Retinal pigment epithelial cell (primary cell): Measurements from ENCODE around the gene FTCD.
"Not testable (repeated sequence)": the region's sequence is repeated elsewhere in the genome, so short reads cannot be mapped to it uniquely, and the experiment has no call there.

ENCODE experiments used
- DNase-seq: peaks from one replicate; pipeline ENCODE4 v3.0.0-alpha.2; 2010; ENCODE audit warnings: low read depth
- H3K4me3 ChIP-seq: 2 replicates; pipeline ENCODE4 v1.5.1; 2011; ENCODE audit warnings: mild to moderate bottlenecking, low read length, control low read depth, moderate library complexity
- CTCF ChIP-seq: conservative IDR thresholded peaks from 2 replicates; pipeline ENCODE4 v1.5.1; 2011; ENCODE audit warnings: low read depth, low read length, control low read depth, inconsistent platforms

The FTCD gene

GRCh38 chr21:46150073-46150472, 5.3 kb downstream of the FTCD start:
- no peak overlapping the region for H3K4me3 ChIP-seq
- no peak for DNase-seq
- no peak for TF ChIP-seq CTCF

- TF ChIP-seq CTCF: no peak
- no peak for DNase-seq
- no peak overlapping the region for H3K4me3 ChIP-seq
Observed at GRCh38 chr21:46149205-46149901, 6.0 kb downstream of the FTCD start.

GRCh38 chr21:46148106-46148505, 7.3 kb downstream of the FTCD start:
- DNase-seq: no peak
- no peak overlapping the region for H3K4me3 ChIP-seq
- TF ChIP-seq CTCF: no peak

GRCh38 chr21:46147429-46147828, 8.0 kb downstream of the FTCD start:
- not testable (repeated sequence) for H3K4me3 ChIP-seq, DNase-seq
- TF ChIP-seq CTCF: peak; percentile 71

GRCh38 chr21:46146856-46147255, 8.5 kb downstream of the FTCD start:
- DNase-seq: no peak
- TF ChIP-seq CTCF: no peak
- no peak overlapping the region for H3K4me3 ChIP-seq

- H3K4me3 ChIP-seq: no peak overlapping the region
- TF ChIP-seq CTCF: no peak
- DNase-seq: no peak
Observed at GRCh38 chr21:46145840-46146691, 9.3 kb downstream of the FTCD start.
